GM20000 (cell line): Measurements from ENCODE around the gene CLCA2.

Experiments used
- DNase-seq: peaks from one replicate; pipeline ENCODE4 v3.0.0; 2012; ENCODE audit warnings: low spot score
- TF ChIP-seq, protein P1 (sequence below): IDR thresholded peaks from 2 replicates; pipeline ENCODE4 v1.5.1; 2012; ENCODE audit warnings: mild to moderate bottlenecking, control low read depth; ENCODE audit errors: extremely low read depth, missing control alignments

The CLCA2 gene

DNA sequence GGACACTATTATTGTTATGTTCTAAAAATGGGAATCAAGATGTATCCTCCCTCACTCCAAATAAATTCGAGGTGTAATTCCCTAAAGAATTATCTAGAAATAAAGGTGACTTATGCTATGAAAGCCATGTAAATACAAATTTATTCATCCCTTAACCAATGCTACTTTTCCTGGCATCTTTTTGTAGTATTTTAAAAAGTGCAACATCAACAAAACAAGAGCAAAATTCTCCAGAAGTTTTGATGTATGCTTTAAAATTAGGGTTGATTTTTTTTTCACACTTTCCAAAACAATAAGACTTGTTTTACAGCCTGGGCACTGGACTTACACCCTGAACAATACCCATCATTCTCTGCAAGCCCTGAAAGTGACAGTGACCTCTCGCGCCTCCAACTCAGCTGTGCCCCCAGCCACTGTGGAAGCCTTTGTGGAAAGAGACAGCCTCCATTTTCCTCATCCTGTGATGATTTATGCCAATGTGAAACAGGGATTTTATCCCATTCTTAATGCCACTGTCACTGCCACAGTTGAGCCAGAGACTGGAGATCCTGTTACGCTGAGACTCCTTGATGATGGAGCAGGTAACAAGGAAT, 23.3 kb downstream of the CLCA2 start:
- no peak for DNase-seq

DNA sequence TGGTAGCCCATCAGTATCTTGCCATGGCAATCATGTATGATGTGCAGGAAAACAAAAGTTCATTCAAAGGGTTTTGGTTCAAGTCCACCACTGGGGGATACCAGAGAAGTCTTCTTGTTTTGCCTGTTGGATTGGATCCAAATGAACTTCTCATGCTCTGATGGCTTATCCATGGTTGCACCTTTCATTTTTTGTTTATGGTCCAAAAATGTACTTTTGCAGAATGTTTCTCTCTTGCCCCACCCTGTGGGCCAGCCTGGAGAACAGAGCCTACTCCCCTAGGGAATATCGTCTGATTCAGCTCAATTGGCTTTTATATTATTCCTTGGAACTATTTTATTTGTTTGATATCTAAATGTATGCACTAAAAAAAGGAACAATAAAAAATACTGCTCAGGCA, 24.7 kb downstream of the CLCA2 start:
- TF ChIP-seq, protein P1, sequence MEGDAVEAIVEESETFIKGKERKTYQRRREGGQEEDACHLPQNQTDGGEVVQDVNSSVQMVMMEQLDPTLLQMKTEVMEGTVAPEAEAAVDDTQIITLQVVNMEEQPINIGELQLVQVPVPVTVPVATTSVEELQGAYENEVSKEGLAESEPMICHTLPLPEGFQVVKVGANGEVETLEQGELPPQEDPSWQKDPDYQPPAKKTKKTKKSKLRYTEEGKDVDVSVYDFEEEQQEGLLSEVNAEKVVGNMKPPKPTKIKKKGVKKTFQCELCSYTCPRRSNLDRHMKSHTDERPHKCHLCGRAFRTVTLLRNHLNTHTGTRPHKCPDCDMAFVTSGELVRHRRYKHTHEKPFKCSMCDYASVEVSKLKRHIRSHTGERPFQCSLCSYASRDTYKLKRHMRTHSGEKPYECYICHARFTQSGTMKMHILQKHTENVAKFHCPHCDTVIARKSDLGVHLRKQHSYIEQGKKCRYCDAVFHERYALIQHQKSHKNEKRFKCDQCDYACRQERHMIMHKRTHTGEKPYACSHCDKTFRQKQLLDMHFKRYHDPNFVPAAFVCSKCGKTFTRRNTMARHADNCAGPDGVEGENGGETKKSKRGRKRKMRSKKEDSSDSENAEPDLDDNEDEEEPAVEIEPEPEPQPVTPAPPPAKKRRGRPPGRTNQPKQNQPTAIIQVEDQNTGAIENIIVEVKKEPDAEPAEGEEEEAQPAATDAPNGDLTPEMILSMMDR, result no peak

More for the DNA sequence above, 23.3 kb downstream of the CLCA2 start:
- TF ChIP-seq, protein P1, result no peak

DNA sequence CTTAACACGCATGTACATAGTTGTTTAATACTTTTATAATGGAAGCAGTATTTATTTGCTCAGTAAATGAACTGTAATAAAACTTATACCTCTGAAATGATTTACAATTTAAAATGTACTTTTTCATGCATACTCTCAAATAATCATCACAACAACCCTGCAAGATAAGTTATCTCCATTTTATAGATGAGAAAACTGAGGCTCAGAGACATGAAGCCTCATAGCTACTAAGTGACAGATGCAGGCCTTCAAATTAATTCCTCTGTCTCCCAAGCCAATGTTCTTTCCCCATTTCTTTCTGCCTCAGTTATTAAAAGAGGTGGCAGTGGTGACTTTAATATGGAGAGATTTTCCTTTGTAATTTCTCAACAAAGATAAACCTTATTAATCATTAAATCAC, 25.1 kb downstream of the CLCA2 start:
- DNase-seq, result no peak
- TF ChIP-seq, protein P1, result no peak

More for the DNA sequence above, 24.7 kb downstream of the CLCA2 start:
- no peak for DNase-seq

DNA sequence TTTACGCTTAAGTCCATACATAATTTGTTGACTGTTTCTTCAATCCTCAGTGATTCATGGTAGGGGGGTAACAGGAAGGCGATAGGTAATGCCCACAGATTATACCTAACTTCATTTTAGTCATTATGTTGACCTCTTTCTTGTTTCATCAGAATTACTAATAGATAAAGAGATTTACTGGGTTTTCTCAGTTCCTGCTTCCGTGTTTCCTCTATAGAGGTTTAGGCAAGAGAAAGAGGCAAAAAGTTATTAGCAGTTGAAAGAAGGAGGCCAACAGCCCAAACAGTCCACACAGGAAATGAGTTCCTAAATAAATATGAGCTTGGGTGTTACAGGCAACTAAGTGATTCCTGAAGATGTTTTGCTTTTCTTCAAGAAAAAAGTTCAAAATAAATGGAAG, 26.9 kb downstream of the CLCA2 start:
- no peak for DNase-seq
- TF ChIP-seq, protein P1, result no peak

DNA sequence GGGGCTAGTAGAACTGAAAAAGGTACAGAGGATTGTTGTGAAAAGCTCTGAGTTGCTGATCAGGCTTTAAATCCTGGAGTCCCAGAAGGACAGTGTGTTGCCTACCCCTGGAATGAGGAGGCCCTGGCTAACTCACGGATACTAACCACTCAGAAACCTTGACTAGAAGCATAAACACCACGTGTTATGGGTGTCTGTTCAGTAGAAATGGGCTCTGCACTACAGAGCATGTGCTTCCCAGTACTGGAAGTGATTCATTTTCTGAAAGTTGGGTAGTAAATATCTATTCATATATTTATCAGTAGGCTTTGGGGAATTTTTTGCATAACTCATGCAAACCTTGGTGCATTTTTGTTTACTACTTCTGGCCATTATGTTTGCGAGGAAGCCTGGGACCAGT, 29.7 kb downstream of the CLCA2 start:
- TF ChIP-seq, protein P1, result no peak
- DNase-seq, result no peak

DNA sequence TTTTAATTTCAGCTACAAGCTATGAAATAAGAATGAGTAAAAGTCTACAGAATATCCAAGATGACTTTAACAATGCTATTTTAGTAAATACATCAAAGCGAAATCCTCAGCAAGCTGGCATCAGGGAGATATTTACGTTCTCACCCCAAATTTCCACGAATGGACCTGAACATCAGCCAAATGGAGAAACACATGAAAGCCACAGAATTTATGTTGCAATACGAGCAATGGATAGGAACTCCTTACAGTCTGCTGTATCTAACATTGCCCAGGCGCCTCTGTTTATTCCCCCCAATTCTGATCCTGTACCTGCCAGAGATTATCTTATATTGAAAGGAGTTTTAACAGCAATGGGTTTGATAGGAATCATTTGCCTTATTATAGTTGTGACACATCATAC, 31.1 kb downstream of the CLCA2 start:
- TF ChIP-seq, protein P1, result no peak
- no peak for DNase-seq

DNA sequence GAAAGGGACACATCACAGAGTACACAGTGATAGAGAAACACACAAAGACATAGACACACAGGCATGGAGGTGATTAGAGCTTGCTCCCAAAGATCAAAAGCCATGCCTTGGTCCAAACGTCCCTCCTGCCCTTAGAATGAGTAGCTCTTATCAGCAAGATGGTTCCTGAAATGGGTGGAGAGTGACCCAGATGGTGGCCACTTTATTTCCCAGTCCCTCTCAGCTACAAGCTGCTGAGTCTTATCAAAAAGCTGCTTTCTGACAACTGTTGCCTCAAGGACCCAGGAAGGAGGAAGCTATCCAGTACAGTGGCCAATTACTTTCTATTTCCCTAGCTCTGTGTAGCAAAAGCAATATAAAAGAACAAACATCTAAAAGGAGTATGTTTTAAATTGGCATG, 37.0 kb downstream of the CLCA2 start:
- TF ChIP-seq, protein P1, result no peak
- no peak for DNase-seq
